Measurements from ENCODE around the gene TBX1.

TBX1 gene

DNA sequence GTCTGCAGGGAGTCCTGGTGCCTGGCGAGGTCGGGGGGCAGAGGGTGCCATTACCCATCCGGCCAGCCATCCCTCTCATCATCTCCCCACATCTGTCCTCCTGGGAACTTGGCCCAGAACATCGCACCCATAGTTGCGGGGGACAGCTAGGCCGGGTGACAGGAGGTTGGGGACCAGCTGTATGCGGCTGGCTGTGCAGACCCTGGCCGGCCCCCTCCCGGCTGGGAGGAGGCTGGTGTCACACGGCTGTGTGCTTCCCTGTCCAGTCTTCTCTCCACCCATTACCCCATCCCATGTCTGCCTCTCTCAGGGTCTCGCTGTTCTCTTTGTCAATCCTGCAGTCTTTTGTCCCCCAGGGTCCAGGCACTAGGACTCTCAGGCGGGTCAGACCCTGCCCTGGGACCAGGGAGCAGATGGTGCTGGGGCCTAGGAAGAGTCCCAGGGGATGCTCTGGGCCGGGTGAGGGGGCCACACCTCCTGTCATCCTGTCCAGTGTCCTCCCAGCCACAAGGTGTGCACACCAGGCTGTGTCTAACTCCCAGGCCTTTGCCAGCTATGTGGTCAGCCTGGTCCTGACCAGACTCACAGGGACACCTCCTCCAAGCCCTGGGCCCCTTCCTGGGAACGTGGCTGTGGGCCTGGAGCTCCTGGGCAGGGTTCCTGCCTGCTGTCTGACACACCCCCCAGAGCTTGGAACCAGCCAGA lies 6.4 kb upstream of the TBX1 start:
- DNase-seq, result no peak

DNA sequence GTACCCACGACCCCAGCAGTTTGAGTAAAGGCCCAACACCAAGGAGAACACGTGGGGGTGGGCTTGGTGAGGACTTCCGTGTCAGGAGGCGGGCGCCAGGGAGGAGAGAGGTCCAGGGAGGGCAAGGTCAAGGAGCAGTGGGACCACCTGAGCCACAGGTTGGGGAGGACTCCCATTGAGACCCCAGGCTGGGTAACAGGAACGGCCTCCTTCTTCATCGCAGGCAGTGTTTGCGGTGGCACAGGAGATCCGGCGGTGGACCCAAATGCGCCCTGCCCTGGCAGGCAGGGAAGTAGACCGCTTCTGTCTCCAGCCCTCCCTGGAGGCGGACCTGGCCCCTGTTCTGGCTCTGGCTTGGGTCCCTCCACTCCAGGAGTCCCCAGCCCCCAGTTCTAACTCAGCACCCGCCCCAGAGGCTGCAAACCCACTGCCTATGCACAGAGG lies 5.9 kb upstream of the TBX1 start:
- no peak for DNase-seq

- no peak for DNase-seq
Observed at GRCh38 chr22:19755145-19755710, 5.3 kb upstream of the TBX1 start.

DNA sequence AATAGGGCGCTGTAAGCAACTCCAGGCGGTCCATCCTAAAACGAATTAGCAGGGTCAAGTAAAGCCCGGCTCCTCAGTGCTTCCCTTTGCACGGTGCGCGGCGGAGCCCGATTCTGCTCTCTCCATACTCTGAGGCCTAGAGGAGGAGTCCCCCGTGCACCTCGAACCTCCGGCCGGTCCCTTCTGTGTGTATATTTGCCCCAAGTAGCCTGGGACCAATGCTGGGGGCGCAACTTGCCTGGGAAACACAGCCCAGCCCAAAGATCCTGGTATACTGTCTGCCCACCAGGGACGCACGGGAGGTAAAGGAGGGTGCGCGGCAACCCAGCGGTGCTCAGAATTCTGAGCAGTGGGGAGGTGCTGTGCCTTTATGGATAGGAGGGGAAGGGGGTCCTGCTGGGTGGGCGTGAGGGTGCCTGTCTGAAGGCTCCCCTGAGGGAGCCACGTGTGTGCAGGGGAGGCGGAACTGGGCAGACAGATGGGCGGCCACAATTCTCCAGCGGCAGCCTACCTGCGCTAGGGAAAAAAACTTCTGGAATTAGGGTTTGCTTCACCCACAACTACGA lies 4.8 kb upstream of the TBX1 start:
- no peak for DNase-seq

DNA sequence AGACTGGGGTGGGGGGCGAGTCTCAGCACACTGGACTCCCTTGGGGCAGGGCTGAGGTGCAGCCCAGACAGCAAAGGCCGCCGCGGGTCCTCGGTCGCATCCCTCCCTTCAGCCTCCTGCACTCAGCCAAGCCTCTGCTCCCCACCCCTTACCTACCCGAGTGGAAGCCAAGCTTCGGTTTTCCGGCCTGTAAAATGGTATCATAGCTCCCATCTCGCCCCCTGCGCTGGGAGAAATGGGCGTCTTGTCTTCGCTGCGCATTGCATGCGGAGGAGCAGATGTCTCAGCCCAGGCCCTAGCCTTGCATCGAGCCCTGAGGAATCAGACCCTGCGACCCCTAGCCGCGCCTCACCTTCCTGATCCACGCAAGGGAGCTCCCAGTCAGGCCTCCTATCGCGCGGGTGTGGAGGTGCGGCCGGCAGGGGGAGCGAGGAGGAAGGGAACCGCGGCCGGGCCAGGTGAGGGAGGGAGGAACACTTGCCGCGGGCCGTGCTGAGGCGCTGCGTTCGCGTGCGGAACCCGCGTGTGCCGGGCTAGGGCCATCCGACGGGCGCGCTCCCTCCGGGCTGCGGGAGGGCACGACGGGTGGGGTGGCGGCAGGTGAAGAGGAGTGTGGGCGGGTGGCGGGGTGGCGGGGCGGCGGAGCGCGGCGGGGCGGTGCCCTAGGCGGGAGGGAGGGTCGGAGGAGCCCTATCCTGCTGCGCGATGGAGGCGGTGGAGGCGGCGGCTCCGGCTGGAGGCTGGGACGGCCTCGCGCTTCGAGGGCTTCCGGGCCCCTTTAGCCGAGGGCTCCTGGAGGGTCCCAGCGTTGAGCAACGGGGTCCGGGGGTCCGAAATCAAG lies 4.1 kb upstream of the TBX1 start:
- no peak for DNase-seq

DNA sequence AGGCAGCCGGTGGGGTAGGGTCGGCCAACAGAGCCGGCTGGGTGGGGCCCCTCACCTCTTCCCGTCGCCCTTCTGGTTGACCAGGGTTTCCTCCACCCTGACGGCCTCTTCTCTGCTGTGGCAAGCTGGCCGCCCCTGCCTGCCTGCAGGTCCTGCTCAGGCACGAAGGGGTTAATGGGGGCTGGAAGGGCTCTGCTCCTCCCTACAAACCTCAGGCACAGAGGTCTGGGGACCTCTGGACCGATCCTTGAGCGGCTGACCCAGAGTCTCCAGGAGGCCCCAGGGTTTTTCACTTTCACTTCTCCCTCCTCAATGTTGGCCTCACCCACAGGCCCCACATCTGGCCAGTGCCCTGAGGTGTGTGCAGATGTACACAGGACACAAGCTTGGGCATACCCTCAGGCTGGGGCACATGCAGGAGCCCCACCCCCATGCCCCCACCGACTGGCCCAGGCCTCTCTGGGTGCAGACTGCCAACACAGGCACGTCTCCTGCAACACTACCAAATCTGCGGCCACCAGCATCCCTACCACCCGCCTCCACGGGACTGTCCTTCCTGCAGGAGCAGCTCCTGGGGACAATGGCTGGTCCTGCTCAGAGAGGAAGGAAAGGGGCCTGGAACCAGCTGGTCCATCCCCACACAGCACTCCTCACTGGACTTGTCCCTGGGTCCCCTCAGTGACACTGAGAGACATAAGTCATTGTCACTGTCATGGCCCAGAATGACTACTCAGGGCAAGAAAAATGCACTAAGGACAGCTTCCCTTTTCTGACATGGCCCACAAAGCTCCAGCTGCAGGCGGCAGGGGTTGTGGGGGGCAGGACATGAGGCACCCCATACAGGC lies 3.2 kb upstream of the TBX1 start:
- no peak for DNase-seq

- DNase-seq, result no peak
Observed at GRCh38 chr22:19757985-19758895, 2.3 kb upstream of the TBX1 start.

GRCh38 chr22:19758896-19759426 lies 1.6 kb upstream of the TBX1 start:
- DNase-seq, result no peak

GRCh38 chr22:19759427-19760057 lies 1.0 kb upstream of the TBX1 start:
- DNase-seq, result no peak

DNA sequence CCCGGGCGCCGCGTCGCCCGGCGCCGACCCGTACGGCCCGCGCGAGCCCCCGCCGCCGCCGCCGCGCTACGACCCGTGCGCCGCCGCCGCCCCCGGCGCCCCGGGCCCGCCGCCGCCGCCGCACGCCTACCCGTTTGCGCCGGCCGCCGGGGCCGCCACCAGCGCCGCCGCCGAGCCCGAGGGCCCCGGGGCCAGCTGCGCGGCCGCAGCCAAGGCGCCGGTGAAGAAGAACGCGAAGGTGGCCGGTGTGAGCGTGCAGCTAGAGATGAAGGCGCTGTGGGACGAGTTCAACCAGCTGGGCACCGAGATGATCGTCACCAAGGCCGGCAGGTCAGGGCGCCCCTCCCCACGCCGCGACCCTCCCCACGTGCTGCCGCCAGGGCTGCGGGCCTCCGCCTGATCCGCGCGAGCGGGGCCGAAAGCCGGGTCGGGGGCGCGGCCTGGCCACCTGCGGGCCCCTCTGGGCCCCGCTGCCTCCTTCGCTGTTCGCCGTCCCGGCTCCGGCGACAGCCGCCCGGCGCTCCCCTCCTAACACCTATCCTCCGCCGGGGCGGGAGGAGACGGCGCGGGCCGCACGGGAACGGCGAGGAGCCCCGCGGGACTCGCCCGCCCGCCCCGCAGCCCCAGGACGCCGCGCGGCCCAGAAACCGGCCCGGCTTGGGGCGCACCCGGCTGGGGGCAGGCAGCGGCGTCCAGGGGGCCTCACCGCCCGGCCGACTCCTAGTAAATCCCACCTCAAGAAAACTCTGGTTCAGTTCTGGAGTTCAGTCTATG lies 560 bp downstream of the TBX1 start:
- DNase-seq, result no peak

- no peak for DNase-seq
Observed at GRCh38 chr22:19761725-19762567, 1.4 kb downstream of the TBX1 start.

GRCh38 chr22:19762568-19763457 lies 2.2 kb downstream of the TBX1 start:
- no peak for DNase-seq

GRCh38 chr22:19763458-19764298 lies 3.1 kb downstream of the TBX1 start:
- no peak for DNase-seq

DNA sequence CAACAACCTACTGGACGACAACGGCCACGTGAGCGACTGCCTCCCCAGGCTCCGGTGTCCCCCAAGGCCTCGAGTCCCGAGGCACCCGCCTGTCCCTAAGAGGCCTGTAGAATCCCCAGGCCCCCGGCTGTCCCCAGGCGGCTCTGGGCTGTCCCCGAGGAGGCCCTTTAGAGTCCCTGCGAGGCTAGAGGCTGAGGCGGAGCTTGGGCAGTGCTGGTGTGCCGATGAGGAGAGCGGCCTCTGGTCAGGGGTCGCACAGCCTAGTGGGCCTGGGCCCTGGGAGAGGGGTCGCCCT lies 3.7 kb downstream of the TBX1 start:
- no peak for DNase-seq

- DNase-seq, result no peak
Observed at GRCh38 chr22:19764636-19765476, 4.3 kb downstream of the TBX1 start.
